Peyer's patch (tissue), 4 donors: Measurements from ENCODE around the gene CENPF. TPM values are rescaled to one million over a fixed set of nuclear protein-coding genes. Genes with fewer than 3 reads are reported as not detected.

Experiments
- DNase-seq, 3 donors: peaks; one replicate each; pipeline ENCODE4 v3.0.0-alpha.2; 2017 to 2019
- H3K27ac ChIP-seq, 4 donors: fragments of 200-600 bp; sonication (generic); one replicate each; pipeline ENCODE4 v1.5.1; 2016 to 2019
- H3K27me3 ChIP-seq, 2 donors: fragments of 200-600 bp; sonication (generic); one replicate each; pipeline ENCODE4 v1.5.1; 2019
- H3K36me3 ChIP-seq, 3 donors: fragments of 200-600 bp; sonication (generic); one replicate each; pipeline ENCODE4 v1.5.1; 2016 to 2019
- H3K4me1 ChIP-seq, 4 donors: fragments of 200-600 bp; sonication (generic); one replicate each; pipeline ENCODE4 v1.5.1; 2016 to 2019
- H3K4me3 ChIP-seq, 4 donors: fragments of 200-600 bp; sonication (generic); 1 replicate in 3 of 4; 2 replicates in 1 of 4; pipeline ENCODE4 v1.5.1; 2016 to 2019; ENCODE audit warnings: mild to moderate bottlenecking in 1 of 4
- H3K9me3 ChIP-seq, 4 donors: fragments of 200-600 bp; sonication (generic); one replicate each; pipeline ENCODE4 v1.5.1; 2016 to 2019; ENCODE audit warnings: mild to moderate bottlenecking in 1 of 4
- CTCF ChIP-seq, 6 experiments: fragments of 450-650 bp in 4 of 6; fragments of 200-600 bp in 2 of 6; sonication (generic) in 1 of 6; IDR thresholded peaks; one replicate each; pipeline ENCODE4 v1.5.1; 2017 to 2019; ENCODE audit warnings: antibody characterized with exemption in 6 of 6, mild to moderate bottlenecking in 3 of 6, moderate library complexity in 1 of 6
- POLR2A ChIP-seq, 2 donors: fragments of 450-650 bp; IDR thresholded peaks; one replicate each; pipeline ENCODE4 v1.5.1; 2017; ENCODE audit warnings: antibody characterized with exemption in 2 of 2, mild to moderate bottlenecking in 2 of 2, moderate library complexity in 2 of 2
- total RNA-seq, 4 donors: library from RNA; depleted of rRNA; stranded (reverse); fragments of >200 nt; gene quantifications; one replicate each; pipeline ENCODE4 v1.1.0, GENCODE V29; 2016

Gene CENPF
- total RNA-seq, 4 donors from 2014 or later: 6.1 to 23.9 (median 8.0) TPM

DNA sequence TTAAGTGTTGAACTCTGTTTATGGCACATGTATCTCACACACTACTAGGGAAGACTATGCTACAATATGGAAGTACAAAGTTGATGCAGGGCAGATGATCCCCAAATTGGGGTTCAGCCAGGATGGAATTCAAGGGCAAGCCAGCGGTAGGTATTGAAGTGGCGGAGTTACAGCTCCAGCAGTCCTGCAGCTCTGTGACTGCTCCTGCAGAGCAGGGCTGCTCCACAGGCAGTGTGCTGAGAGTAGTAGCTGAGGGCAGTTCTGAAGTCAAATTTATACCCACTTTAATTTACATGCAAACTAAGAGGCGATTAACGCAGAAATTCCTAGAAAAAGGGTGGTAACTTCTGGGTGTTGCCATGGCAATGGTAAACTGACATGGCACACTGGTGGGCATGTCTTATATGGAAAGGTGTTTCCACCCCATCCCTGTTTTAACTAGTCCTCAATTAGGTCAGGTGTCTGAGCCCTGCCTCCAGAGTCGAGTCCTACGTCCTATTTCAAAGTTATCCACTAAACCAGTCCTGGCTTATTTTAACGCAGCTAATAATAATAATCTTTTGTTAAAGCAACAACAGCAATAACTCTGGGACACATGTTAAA lies 20.6 kb upstream of the CENPF start:
- TF ChIP-seq CTCF (IDR thresholded peaks at IDR 0.05): no peak
- TF ChIP-seq POLR2A (IDR thresholded peaks at IDR 0.05): no peak
- DNase-seq: no peak
- H3K4me3 ChIP-seq: no peak overlapping the region
- no peaks in the 10 kb centered on the region for H3K36me3 ChIP-seq
- H3K27me3 ChIP-seq: no peaks in the 10 kb centered on the region
- no peaks in the 10 kb centered on the region for H3K4me1 ChIP-seq
- H3K27ac ChIP-seq: no peak overlapping the region
- no peaks in the 10 kb centered on the region for H3K9me3 ChIP-seq

- H3K4me3 ChIP-seq: no peak overlapping the region
- TF ChIP-seq CTCF (IDR thresholded peaks at IDR 0.05): no peak
- TF ChIP-seq POLR2A (IDR thresholded peaks at IDR 0.05): no peak
- H3K4me1 ChIP-seq: no peaks in the 10 kb centered on the region
- no peaks in the 10 kb centered on the region for H3K9me3 ChIP-seq
- H3K27me3 ChIP-seq: no peaks in the 10 kb centered on the region
- no peak overlapping the region for H3K27ac ChIP-seq
- no peaks in the 10 kb centered on the region for H3K36me3 ChIP-seq
- no peak for DNase-seq
These were observed 19.9 kb upstream of the CENPF start for GRCh38 chr1:214583113-214583512.

DNA sequence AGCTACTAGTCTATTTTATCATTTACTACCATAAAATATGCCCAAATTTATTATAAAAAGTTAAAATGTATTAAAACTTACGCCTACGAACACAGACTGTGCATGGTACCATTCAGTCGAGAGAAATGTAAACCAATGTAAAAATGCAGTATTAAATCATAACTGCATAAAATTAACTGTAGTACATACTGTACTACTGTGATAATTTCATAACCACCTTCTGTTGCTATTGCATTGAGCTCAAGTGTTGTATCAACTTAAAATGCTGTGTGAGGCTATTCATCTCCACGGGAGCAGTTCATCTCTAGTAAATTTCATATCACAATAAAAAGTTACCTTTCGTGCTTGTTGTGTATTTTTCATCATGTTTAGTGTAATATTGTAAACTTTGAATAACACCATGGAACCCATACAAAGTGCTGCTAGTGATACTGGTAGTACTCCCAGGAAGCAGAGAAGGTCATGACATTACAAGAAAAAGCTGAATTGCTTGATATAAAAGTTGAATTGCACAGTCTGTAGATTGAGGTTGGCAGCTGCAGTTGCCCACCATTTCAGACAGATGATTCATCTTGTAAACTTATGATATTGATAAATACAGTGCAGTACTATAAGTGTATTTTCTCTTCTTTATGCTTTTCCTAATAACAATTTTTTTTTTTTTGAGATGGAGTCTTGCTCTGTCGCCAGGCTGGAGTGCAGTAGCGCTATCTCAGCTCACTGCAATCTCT lies 19.0 kb upstream of the CENPF start:
- no peak for DNase-seq
- TF ChIP-seq POLR2A (IDR thresholded peaks at IDR 0.05) (no peak), CTCF (IDR thresholded peaks at IDR 0.05) (no peak)
- Histone ChIP-seq H3K4me1 (no peaks in the 10 kb centered on the region), H3K36me3 (no peaks in the 10 kb centered on the region), H3K4me3 (no peak overlapping the region), H3K27me3 (no peaks in the 10 kb centered on the region), H3K27ac (no peak overlapping the region), H3K9me3 (no peaks in the 10 kb centered on the region)

GRCh38 chr1:214584805-214585766 lies 17.9 kb upstream of the CENPF start:
- H3K27ac ChIP-seq: no peak overlapping the region
- no peaks in the 10 kb centered on the region for H3K4me1 ChIP-seq
- H3K36me3 ChIP-seq: no peaks in the 10 kb centered on the region
- no peak overlapping the region for H3K4me3 ChIP-seq
- H3K27me3 ChIP-seq: no peaks in the 10 kb centered on the region
- no peaks in the 10 kb centered on the region for H3K9me3 ChIP-seq
- DNase-seq: no peak
- TF ChIP-seq CTCF (IDR thresholded peaks at IDR 0.05): peak in 5 of 6 experiments; percentile 40 to 67 (median 60)
- TF ChIP-seq POLR2A (IDR thresholded peaks at IDR 0.05): no peak

- Histone ChIP-seq H3K36me3 (no peaks in the 10 kb centered on the region), H3K4me1 (no peaks in the 10 kb centered on the region), H3K27me3 (no peaks in the 10 kb centered on the region), H3K9me3 (no peaks in the 10 kb centered on the region), H3K27ac (no peak overlapping the region), H3K4me3 (no peak overlapping the region)
- TF ChIP-seq POLR2A (IDR thresholded peaks at IDR 0.05): no peak
- no peak for TF ChIP-seq CTCF (IDR thresholded peaks at IDR 0.05)
- no peak for DNase-seq
These were observed 16.4 kb upstream of the CENPF start for GRCh38 chr1:214586621-214587020.
